GM18498 (cell line): ENCODE measurements around the gene PTPRM.
"Not testable (repeated sequence)": the region's sequence is repeated elsewhere in the genome, so short reads cannot be mapped to it uniquely, and the experiment has no call there.

Experiments
- ATAC-seq: cut with Tn5 transposase; IDR thresholded peaks from one replicate; pipeline ENCODE4 v1.9.1; 2021; ENCODE audit warnings: mild to moderate bottlenecking, moderate library complexity; ENCODE audit not compliant: unreplicated experiment

The PTPRM gene

DNA sequence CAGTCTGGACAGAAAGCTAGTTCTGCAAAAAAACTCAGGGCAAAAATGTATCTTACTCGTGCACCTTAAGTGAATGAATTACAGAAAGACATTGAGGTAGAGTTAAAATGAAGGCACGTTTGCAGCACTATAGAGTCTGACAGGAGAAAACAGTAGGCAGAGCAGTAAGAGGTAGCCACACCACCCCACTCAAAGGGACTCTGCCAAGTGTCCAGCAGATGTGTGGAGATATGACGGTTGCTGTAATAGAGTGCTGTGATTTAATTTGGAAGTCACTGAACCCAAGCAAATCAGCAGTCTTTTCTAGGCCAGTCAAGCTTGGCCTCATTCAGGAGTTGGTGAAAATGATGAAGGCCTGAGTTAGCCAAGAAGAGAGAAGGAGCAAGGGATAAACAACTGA lies 464.4 kb downstream of the PTPRM start:
- no peak for ATAC-seq

- no peak for ATAC-seq
Observed at GRCh38 chr18:8034674-8035073, 467.6 kb downstream of the PTPRM start.

GRCh38 chr18:8036551-8036950 lies 469.4 kb downstream of the PTPRM start:
- ATAC-seq: no peak

- ATAC-seq: no peak
Observed at GRCh38 chr18:8037296-8037695, 470.2 kb downstream of the PTPRM start.

GRCh38 chr18:8040021-8040420 lies 472.9 kb downstream of the PTPRM start:
- ATAC-seq: no peak

GRCh38 chr18:8041526-8042111 lies 474.5 kb downstream of the PTPRM start:
- no peak for ATAC-seq

- ATAC-seq: no peak
Observed at GRCh38 chr18:8044004-8044403, 476.9 kb downstream of the PTPRM start.

GRCh38 chr18:8045160-8045883 lies 478.2 kb downstream of the PTPRM start:
- no peak for ATAC-seq

DNA sequence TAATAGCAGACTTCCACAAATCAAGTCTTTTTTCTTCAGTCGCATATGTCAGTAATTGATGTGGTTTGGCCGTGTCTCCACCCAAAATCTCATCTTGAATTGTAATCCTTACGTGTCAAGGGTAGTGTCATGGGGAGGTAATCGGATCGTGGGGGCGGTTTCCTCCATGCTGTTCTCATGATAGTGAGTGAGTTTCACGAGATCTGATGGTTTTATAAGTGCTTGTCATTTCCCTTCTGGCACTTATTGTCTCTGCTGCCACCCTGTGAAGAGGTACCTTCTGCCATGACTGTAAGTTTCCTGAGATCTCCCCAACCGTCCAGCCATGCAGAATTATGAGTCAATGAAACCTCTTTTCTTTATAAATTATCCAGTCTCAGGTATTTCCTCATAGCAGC lies 478.8 kb downstream of the PTPRM start:
- no peak for ATAC-seq

- no peak for ATAC-seq
Observed at GRCh38 chr18:8046441-8046840, 479.3 kb downstream of the PTPRM start.

GRCh38 chr18:8049147-8049546 lies 482.0 kb downstream of the PTPRM start:
- no peak for ATAC-seq

DNA sequence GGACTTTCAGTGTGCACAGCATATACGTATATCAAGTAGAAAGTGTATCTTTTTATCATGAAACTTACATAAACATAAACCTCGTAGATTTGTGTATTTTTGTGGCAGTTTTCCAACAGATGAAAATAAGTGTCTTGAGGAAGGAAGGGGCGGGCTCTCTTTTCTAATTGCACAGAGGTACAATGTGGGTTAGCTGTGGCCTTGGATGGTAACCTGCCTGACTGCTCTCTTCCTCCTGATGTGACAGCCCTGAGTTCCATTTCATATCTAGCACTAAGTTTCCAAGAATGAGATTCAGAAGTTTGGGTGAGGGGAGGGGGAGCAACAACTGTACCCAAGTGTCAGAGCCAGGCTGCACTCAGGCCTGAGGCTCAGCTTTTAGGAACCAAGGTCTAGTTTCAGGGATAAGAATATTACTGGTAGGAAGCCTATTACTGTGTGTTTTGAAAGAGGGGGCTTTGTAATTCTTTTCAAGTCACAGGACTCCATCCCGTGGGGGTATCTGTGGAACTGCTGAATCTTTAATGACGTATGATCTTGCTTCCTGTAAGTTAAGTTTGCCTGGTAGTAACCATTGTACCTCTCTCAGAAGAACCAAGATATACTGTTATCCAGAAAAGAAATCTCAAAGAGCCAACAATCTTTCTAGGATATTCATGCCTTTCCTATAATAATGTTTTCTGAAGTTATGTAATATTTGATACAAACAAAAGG lies 483.7 kb downstream of the PTPRM start:
- ATAC-seq: no peak

DNA sequence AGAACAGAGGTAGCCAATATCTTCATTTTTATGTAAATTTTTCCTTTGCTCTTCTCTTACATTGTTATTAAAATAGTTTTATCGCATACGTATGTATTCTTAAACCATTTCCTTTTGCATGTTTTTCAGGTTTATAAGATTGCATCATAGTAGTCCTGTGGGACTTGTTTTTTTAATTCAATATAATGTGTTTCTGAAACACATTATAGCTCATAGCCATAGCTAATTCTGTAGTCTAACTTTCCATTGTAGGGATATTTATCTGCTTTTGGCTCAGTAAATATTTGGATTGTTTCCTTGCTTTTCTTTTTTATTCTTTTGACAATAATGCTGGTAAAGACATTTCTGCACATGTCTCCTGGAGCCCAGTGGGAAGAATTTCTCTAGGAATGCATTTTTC lies 484.3 kb downstream of the PTPRM start:
- no peak for ATAC-seq

- no peak for ATAC-seq
Observed at GRCh38 chr18:8052237-8052701, 485.2 kb downstream of the PTPRM start.

GRCh38 chr18:8056723-8057122 lies 489.6 kb downstream of the PTPRM start:
- no peak for ATAC-seq

- ATAC-seq: not testable (repeated sequence)
Observed at GRCh38 chr18:8063152-8063551, 496.0 kb downstream of the PTPRM start.

DNA sequence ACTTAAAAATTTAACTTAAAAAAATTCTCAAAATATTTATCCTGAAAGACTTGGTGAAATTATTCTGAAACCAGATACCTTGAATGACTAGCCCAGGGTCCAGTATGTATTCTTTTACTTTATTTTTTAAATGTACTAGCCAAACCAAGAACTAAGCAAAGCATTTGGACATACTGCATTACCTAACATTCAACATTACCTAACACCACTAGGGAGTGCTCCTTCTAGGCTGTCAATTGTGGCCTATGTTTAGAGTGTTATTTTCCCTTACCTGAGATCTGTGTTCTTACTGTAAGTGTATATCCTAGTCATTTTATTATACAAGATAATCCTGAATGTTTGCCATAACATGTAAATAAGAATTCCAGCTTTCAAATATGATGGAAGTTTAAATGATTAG lies 496.6 kb downstream of the PTPRM start:
- no peak for ATAC-seq

DNA sequence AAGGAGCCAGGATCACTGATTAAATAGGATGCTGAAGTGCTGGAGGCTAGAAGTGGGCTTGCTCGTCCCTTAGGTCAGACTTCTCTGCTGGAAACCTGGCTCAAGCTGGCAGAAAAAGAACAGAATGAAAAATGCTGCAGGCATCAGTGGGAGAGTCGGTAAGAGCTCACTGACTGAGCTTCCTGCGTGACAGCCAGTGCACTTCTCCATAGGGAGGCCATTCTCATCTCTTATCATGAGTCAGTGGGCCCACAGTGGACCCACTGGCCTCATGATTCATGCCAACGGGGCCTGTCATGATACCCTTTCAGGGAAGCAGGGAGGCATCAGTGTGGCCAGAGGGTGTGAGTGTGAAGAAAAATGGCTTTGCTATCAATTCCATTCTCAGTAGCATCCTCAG lies 498.2 kb downstream of the PTPRM start:
- ATAC-seq: no peak

DNA sequence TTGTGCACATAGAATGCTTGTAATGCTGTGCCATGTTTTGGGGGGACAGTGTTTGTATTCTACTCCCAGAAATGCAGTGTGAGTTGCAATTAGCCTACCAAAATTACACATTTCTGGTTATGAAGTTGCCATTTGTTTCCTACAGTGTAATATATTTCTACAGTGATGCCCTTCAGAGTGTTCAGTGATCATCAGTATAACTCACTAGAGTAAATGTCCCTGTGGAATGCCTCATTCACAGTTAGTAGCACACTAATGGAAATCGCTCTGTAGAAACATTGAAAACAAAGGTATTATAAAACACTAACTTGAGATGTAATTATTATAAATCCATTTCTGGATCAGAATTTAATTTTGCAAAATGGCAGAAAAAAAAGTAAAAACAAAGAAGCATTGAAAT lies 498.7 kb downstream of the PTPRM start:
- no peak for ATAC-seq

DNA sequence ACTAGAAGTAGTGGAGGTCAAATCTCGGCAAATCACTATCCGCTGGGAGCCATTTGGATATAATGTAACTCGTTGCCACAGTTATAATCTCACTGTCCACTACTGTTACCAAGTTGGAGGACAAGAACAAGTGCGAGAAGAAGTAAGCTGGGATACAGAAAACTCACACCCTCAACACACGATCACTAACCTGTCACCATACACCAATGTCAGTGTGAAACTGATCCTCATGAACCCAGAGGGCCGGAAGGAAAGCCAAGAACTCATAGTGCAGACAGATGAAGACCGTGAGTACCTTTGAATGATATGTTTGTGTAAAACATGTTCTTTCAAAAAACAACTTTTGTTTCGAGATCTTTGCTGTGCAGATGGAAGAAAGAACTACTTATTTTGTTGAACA lies 502.6 kb downstream of the PTPRM start:
- ATAC-seq: no peak

DNA sequence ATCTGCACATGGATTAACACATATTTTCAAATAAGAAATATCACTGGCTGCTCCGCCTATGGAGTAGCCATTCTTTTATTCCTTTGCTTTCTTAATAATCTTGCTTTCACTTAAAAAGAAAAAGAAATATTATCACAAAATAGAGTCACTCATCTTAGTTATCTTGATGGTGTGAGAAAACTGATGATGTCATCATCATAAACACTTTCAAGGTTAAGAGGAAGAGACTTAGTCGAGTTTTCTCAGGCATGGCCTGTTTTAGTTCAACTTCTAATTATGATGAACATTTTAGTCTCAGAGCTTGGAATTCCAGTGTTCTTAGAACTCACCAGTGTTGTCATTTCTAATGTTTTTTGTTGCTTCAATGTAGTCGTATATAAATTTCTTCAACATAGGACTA lies 506.1 kb downstream of the PTPRM start:
- ATAC-seq: no peak

DNA sequence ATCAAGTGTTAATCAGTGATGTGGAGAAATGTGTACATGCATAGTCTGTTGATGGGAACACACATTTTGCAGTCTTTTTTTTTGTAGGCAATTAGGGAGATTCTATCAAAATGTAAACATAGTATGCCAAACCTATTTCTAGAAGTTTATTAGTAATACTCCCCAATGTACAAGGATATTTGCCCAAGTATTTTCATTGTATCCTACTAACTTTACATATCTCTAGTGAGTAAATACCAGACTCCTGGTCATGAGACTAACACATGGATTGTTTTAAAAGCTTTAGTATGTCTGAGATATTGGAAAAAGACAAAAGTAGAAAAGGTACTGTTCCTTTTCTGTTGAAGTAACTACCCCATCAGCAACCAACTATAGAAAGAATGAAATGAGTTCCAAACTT lies 513.0 kb downstream of the PTPRM start:
- no peak for ATAC-seq
